OCI-LY7 (cell line): ENCODE data around the gene TBC1D5. TPM values are rescaled to one million over a fixed set of nuclear protein-coding genes. Genes with fewer than 3 reads are reported as not detected.

Source experiments
- BruUV-seq: library from RNA; stranded (reverse); fragments of 400-500 nt; replicated peaks from 2 replicates; lab custom pipeline; 2021; lab: Mats Ljungman, UMichigan
- CTCF ChIA-PET: fragments of 300-600 bp; sonication (Branson Sonifier 250); formaldehyde crosslinking; loops from one replicate; lab custom pipeline; 2022; ENCODE audit warnings: antibody characterized with exemption; ENCODE audit not compliant: unreplicated experiment; lab: Charles Lee
- POLR2A ChIA-PET: fragments of 300-600 bp; sonication (Branson Sonifier 250); formaldehyde crosslinking; loops from one replicate; lab custom pipeline; 2022; ENCODE audit warnings: antibody characterized with exemption; lab: Charles Lee
- DNase-seq: peaks from one replicate; pipeline ENCODE4 v3.0.0-alpha.2; 2015; ENCODE audit warnings: low spot score
- H2AFZ ChIP-seq: fragments of 200-600 bp; sonication (generic), shearing (Covaris generic); 2 replicates; pipeline ENCODE4 v1.6.1; 2014; ENCODE audit warnings: mild to moderate bottlenecking, antibody characterized with exemption, low read length, moderate library complexity
- H3K27ac ChIP-seq: fragments of 200-600 bp; sonication (generic); 2 replicates; pipeline ENCODE4 v1.5.1; 2014; ENCODE audit warnings: mixed run types, low read depth, mild to moderate bottlenecking, moderate library complexity, low read length, inconsistent platforms; ENCODE audit not compliant: poor library complexity, severe bottlenecking
- H3K36me3 ChIP-seq: fragments of 200-600 bp; sonication (generic); 2 replicates; pipeline ENCODE4 v1.6.1; 2014; ENCODE audit warnings: mild to moderate bottlenecking, antibody characterized with exemption, low read length, moderate library complexity, mixed read lengths; ENCODE audit not compliant: insufficient read depth
- H3K4me1 ChIP-seq: fragments of 200-600 bp; sonication (generic); 2 replicates; pipeline ENCODE4 v1.5.1; 2014; ENCODE audit warnings: mild to moderate bottlenecking, low read length; ENCODE audit not compliant: insufficient read depth, poor library complexity, severe bottlenecking
- H3K4me2 ChIP-seq: fragments of 200-600 bp; sonication (generic); 2 replicates; pipeline ENCODE4 v1.6.1; 2014; ENCODE audit warnings: mild to moderate bottlenecking, low read length
- H3K4me3 ChIP-seq: fragments of 200-600 bp; sonication (generic); 2 replicates; pipeline ENCODE4 v1.5.1; 2014; ENCODE audit warnings: mild to moderate bottlenecking, low read depth, low read length; ENCODE audit not compliant: poor library complexity, severe bottlenecking
- H3K79me2 ChIP-seq: fragments of 200-600 bp; sonication (generic); 2 replicates; pipeline ENCODE4 v1.6.1; 2016; ENCODE audit warnings: low read depth, mild to moderate bottlenecking, low read length, moderate library complexity, mixed read lengths; ENCODE audit not compliant: insufficient read depth
- H3K9me2 ChIP-seq: fragments of 200-600 bp; sonication (generic); 2 replicates; pipeline ENCODE4 v1.6.1; 2016; ENCODE audit warnings: mild to moderate bottlenecking, low read length, mixed read lengths; ENCODE audit not compliant: insufficient read depth
- H3K9me3 ChIP-seq: fragments of 200-600 bp; sonication (generic); 2 replicates; pipeline ENCODE4 v1.6.1; 2014; ENCODE audit warnings: mild to moderate bottlenecking, mixed run types, low read length, mixed read lengths
- H4K20me1 ChIP-seq: fragments of 200-600 bp; sonication (generic); 2 replicates; pipeline ENCODE4 v1.6.1; 2014; ENCODE audit warnings: mild to moderate bottlenecking, antibody characterized with exemption, low read length, moderate library complexity, mixed read lengths; ENCODE audit not compliant: insufficient read depth
- CTCF ChIP-seq: fragments of 200-600 bp; sonication (generic); conservative IDR thresholded peaks from 2 replicates; pipeline ENCODE4 v1.5.1; 2014; ENCODE audit warnings: mild to moderate bottlenecking, antibody characterized with exemption, low read length, moderate library complexity, mixed read lengths
- EZH2phosphoT487 ChIP-seq: fragments of 200-600 bp; sonication (generic); IDR thresholded peaks from 2 replicates; pipeline ENCODE4 v1.6.1; 2018; ENCODE audit warnings: low read depth, borderline replicate concordance, mild to moderate bottlenecking, mixed run types, antibody characterized with exemption, low read length, moderate library complexity, mixed read lengths
- intact Hi-C: fragments of 100-400 bp; cut with micrococcal nuclease; formaldehyde crosslinking; loops from one replicate; pipeline ENCODE4 v1.10.0; 2022; ENCODE audit not compliant: unreplicated experiment
- total RNA-seq, 2 experiments: library from RNA; depleted of rRNA in 1 of 2; stranded (reverse); fragments of >200 nt in 1 of 2; shearing (Covaris generic) in 1 of 2; gene quantifications; 2 replicates each; pipeline ENCODE4 v1.2.3, GENCODE V29; 2014 to 2022

Gene TBC1D5
- total RNA-seq, 2 experiments from 2014 or later, result 78.5 to 82.4 TPM

- Histone ChIP-seq H4K20me1 (no peaks in the 10 kb centered on the region), H3K27ac (no peak overlapping the region), H3K79me2 (no peaks in the 10 kb centered on the region), H2AFZ (no peak overlapping the region), H3K4me1 (no peaks in the 10 kb centered on the region), H3K4me2 (no peak overlapping the region), H3K9me3 (no peaks in the 10 kb centered on the region), H3K36me3 (no peaks in the 10 kb centered on the region), H3K4me3 (no peak overlapping the region), H3K9me2 (no peaks in the 10 kb centered on the region)
- intact Hi-C loops, result no loop called here
- no peak for TF ChIP-seq CTCF
- no peak for TF ChIP-seq EZH2phosphoT487
- ChIA-PET CTCF (no interaction called here), POLR2A (interaction anchor here (1.1 to 2.2 kb wide), 3 partner anchors 10 to 16 kb away, joined by 3 to 8 read pairs (median 6); no protein-coding TSS in a partner anchor)
- BruUV-seq, result no TSS peak
- no peak for DNase-seq
Observed at GRCh38 chr3:17607905-17608304, 134.5 kb downstream of the TBC1D5 start.

- no peak for TF ChIP-seq CTCF
- no peak for TF ChIP-seq EZH2phosphoT487
- H3K27ac ChIP-seq, result no peak overlapping the region
- CTCF ChIA-PET, result no interaction called here
- no peaks in the 10 kb centered on the region for H4K20me1 ChIP-seq
- H3K4me1 ChIP-seq, result no peaks in the 10 kb centered on the region
- H2AFZ ChIP-seq, result no peak overlapping the region
- DNase-seq, result no peak
- no peaks in the 10 kb centered on the region for H3K9me3 ChIP-seq
- BruUV-seq, result no TSS peak
- H3K4me2 ChIP-seq, result no peak overlapping the region
- no peak overlapping the region for H3K4me3 ChIP-seq
- H3K36me3 ChIP-seq, result no peaks in the 10 kb centered on the region
- POLR2A ChIA-PET, result interaction anchor here (2.2 kb wide), 1 partner anchor 8 kb away, joined by 8 read pairs; no protein-coding TSS in a partner anchor
- no peaks in the 10 kb centered on the region for H3K9me2 ChIP-seq
- H3K79me2 ChIP-seq, result no peaks in the 10 kb centered on the region
- intact Hi-C loops, result no loop called here
Observed at GRCh38 chr3:17605934-17606333, 136.5 kb downstream of the TBC1D5 start.

- Histone ChIP-seq H3K4me2 (no peak overlapping the region), H3K4me3 (no peak overlapping the region), H2AFZ (no peak overlapping the region), H3K36me3 (no peaks in the 10 kb centered on the region), H3K4me1 (no peaks in the 10 kb centered on the region), H4K20me1 (no peaks in the 10 kb centered on the region), H3K9me2 (no peaks in the 10 kb centered on the region), H3K79me2 (no peaks in the 10 kb centered on the region), H3K27ac (no peak overlapping the region), H3K9me3 (0 out of 2 replicates have a peak, but pooled peaks cover 3% of the 10 kb centered on the region)
- TF ChIP-seq EZH2phosphoT487 (no peak), CTCF (no peak)
- no peak for DNase-seq
- CTCF ChIA-PET, result no interaction called here
- intact Hi-C loops, result no loop called here
- POLR2A ChIA-PET, result interaction anchor here (1.6 kb wide), 1 partner anchor 9 kb away, joined by 3 read pairs; no protein-coding TSS in a partner anchor
- BruUV-seq, result no TSS peak
Observed at GRCh38 chr3:17605032-17605431, 137.4 kb downstream of the TBC1D5 start.
